Measurements from ENCODE around the gene MFAP1.
A peak's percentile ranks its signal among the peaks of the same experiment; 100 is the strongest.

The MFAP1 gene

GRCh38 chr15:43775411-43775965, 49.0 kb downstream of the MFAP1 start:
- DNase-seq: no peak

GRCh38 chr15:43774062-43774461, 50.4 kb downstream of the MFAP1 start:
- no peak for DNase-seq

- DNase-seq: no peak
These were observed 51.9 kb downstream of the MFAP1 start for GRCh38 chr15:43772624-43773023.

- DNase-seq: no peak
These were observed 52.7 kb downstream of the MFAP1 start for GRCh38 chr15:43771816-43772215.

DNA sequence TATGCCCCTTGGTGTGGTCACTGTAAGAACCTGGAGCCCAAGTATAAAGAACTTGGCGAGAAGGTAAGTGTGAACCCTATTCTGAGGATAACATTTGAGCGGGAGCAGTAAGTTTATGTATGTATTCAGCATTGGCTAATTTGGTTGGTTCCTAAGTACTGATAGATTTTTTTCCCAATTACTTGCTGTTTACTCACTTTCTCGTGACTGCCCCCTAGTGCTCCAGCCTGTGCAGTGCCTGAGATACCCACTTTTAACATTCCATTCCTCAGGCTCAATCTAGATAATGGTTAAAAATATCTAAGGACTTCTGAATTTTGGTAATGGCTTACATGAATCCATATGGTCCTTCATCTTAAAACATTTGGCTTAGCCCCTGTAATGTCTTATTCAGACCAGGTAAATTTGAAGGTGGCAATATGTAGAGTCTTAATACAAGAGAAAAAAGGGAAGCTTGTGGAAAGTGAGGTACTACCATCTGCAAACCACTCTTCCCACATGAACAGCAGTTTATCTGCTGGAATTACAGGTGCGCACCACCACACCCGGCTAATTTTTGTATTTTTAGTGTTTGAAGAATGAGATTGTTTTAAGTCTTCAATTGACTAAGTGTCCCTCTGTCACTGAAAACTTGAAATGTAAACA, 54.8 kb downstream of the MFAP1 start:
- DNase-seq: peak; percentile 54

DNA sequence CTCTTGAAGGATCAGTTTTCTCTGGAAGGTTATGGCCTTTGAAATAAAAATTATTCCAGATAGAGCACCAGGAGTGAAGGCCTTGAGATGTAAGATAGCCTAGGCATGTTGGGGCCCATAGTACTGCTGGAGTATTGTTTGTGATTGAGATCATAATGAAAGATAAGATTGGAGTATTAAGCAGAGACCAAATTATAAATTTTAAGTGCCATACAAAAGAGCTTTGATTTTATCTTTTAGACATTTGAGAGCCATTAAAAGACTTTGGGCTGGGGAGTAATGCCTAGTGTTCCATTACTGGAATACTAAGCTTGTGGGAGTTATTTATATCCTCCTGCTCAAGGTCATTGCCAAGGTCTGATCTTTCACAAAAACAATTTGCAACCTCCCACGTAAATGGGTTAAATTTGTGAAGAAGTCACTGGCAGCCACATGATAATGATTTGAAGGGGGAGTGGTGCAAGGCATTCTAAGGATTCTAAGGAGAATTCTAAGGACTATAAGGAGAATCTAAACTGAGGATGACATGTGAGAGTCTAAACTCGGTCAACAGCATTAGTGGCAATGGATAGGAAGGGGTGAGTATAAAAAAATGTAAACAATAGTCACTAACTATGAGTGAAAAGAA, 60.6 kb downstream of the MFAP1 start:
- DNase-seq: no peak

DNA sequence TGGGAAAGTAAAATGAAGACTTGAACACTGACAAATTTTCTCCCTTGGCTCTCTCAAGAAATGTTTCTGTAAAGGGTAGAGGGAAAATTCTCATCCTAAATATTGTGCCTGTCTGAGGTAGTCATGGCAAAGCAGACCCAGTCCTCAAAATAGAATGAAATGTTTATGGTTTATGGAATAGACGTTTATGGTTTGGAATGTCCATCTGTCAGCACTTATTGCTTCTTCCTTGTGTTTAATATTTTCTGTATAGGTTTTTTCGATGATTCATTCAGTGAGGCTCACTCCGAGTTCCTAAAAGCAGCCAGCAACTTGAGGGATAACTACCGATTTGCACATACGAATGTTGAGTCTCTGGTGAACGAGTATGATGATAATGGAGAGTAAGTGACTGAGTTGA, 61.7 kb downstream of the MFAP1 start:
- DNase-seq: no peak

Measured in activated CD4-positive, alpha-beta T cell treated with anti-CD3 and anti-CD28 coated beads, Interleukin-2, amount 50 U/mL, for 16 hours (primary cell).